ENCODE results near the gene SERF2. TPM values are rescaled to one million over a fixed set of nuclear protein-coding genes. Genes with fewer than 3 reads are reported as not detected.

SERF2 gene
- total and polyA plus RNA-seq, 10 of the 15 experiments (the other 5 are each of a cell fraction or from before 2014, with no cell fraction given), result 464 to 4,159 (median 1,014) TPM

- TF ChIP-seq CUX1 (IDR thresholded peaks at IDR 0.05; ENCODE audit: insufficient replicate concordance, low read depth, low read length), result no peak
- no peak for TF ChIP-seq IRF5 (IDR thresholded peaks at IDR 0.05; ENCODE audit: borderline replicate concordance)
- TF ChIP-seq TCF7 (IDR thresholded peaks at IDR 0.05; ENCODE audit: borderline replicate concordance), result no peak
- peak; percentile 85 to 94; a peak in 3 of 4 replicates for TF ChIP-seq EP300 (IDR thresholded peaks at IDR 0.05; ENCODE audit: borderline replicate concordance in 1 of 2, control insufficient read depth in 1 of 2, low read depth in 2 of 2, low read length in 2 of 2)
- peak; percentile 96 to 98 for TF ChIP-seq IKZF2 (IDR thresholded peaks at IDR 0.05)
- TF ChIP-seq CHD2 (IDR thresholded peaks at IDR 0.05; ENCODE audit: borderline replicate concordance, low read depth, low read length), result peak; percentile 60; the same call in 1 of the 2 replicates
- peak; percentile 84 for TF ChIP-seq MEF2B (IDR thresholded peaks at IDR 0.05; ENCODE audit: partially characterized antibody, poor library complexity, severe bottlenecking)
- no peak for TF ChIP-seq CBX5 (IDR thresholded peaks at IDR 0.05; ENCODE audit: low read depth)
- peak; percentile 49; the same call in 1 of the 2 replicates for TF ChIP-seq JUNB (IDR thresholded peaks at IDR 0.05)
- no peak for TF ChIP-seq TARDBP (IDR thresholded peaks at IDR 0.05; ENCODE audit: borderline replicate concordance)
- no peak for TF ChIP-seq ZBTB11 (CRISPR knock-in tag; IDR thresholded peaks at IDR 0.05)
- TF ChIP-seq POU2F2 (IDR thresholded peaks at IDR 0.05; ENCODE audit: borderline replicate concordance, low read depth, low read length), result no peak
- TF ChIP-seq RUNX3 (IDR thresholded peaks at IDR 0.05; ENCODE audit: low read length), result peak; percentile 68
- peak; percentile 59; the same call in 1 of the 2 replicates for TF ChIP-seq IRF4 (IDR thresholded peaks at IDR 0.05; ENCODE audit: low read depth, low read length)
- TF ChIP-seq RELB (IDR thresholded peaks at IDR 0.05; ENCODE audit: low read depth), result peak; percentile 94
- TF ChIP-seq ZNF207 (IDR thresholded peaks at IDR 0.05; ENCODE audit: borderline replicate concordance), result peak; percentile 85; the same call in 1 of the 2 replicates
- no peak for TF ChIP-seq ZNF274 (IDR thresholded peaks at IDR 0.05; ENCODE audit: insufficient read depth, insufficient read length)
- no peak for TF ChIP-seq SREBF2 (IDR thresholded peaks at IDR 0.05; ENCODE audit: low read length)
These were observed 17.0 kb downstream of the SERF2 start (continued) for GRCh38 chr15:43808960-43809678.
